EL (cell line): Measurements from ENCODE around the gene ACSF2.
A peak's percentile ranks its signal among the peaks of the same experiment; 100 is the strongest.
"Not testable (repeated sequence)": the region's sequence is repeated elsewhere in the genome, so short reads cannot be mapped to it uniquely, and the experiment has no call there.

Source experiments
- DNase-seq: peaks from one replicate; pipeline ENCODE4 v3.0.0-alpha.2; 2016

The ACSF2 gene

DNA sequence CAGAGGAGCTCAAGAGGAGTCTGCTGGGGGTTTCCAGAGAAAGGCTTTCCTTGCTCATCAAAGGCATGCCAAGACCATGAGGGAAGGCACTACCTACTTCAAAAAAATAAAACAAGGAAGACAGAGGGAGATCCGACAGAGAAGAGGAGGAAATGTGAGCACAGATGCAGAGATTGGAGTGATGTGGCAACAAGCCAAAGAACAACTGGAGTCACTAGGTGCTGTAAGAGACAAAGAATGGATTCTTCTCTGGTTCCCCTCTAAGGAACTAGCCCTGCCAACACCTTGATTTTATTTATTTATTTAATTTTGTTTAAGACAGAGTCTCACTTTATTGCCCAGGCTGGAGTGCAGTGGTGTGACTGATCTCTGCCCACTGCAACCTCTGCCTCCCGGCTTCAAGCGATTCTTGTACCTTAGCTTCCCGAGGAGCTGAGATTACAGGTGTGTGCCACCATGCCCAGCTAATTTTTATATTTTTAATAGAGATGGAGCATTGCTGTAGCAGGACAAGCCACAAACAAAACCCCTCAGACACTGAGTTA, 13.8 kb upstream of the ACSF2 start:
- DNase-seq, result no peak

GRCh38 chr17:50414808-50415207, 11.2 kb upstream of the ACSF2 start:
- DNase-seq, result peak; percentile 27

- DNase-seq, result not testable (repeated sequence)
Measured at GRCh38 chr17:50419577-50419976, 6.4 kb upstream of the ACSF2 start.

DNA sequence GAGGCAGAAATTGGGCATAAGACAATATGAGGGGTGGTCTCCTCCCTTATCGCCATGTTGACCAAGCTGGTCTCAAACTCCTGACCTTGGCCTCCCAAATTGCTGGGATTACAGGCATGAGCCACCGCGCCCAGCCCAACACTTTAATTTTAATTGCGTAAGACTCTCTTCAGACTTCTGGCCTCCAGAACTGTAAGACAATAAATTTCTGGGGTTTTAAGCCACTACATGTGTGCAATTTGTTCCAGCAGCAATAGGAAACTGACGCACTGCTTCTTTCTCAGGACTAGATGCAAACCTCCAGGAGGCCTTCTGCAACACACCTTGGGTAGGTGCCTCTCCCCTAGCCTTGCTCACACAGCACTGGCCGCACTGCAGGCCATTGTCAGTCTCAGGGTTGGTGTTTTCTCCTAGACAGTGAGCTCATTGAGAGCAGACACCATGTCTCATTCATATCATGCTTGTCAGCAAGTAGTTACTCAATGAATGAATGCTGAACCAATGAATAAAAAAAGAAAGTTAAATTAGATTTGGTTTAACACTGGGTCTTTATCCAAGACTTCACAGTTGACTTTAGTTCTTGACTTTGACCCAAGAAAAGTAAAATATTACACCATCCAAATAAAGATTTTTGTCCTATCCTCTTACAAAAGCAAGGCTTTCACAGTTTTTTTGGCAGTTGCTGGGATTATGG, 5.5 kb upstream of the ACSF2 start:
- no peak for DNase-seq

GRCh38 chr17:50421308-50422051, 4.5 kb upstream of the ACSF2 start:
- DNase-seq, result peak; percentile 24

GRCh38 chr17:50422738-50423137, 3.3 kb upstream of the ACSF2 start:
- DNase-seq, result no peak

GRCh38 chr17:50423553-50424159, 2.4 kb upstream of the ACSF2 start:
- peak; percentile 99 for DNase-seq

GRCh38 chr17:50424246-50424995, 1.6 kb upstream of the ACSF2 start:
- no peak for DNase-seq

DNA sequence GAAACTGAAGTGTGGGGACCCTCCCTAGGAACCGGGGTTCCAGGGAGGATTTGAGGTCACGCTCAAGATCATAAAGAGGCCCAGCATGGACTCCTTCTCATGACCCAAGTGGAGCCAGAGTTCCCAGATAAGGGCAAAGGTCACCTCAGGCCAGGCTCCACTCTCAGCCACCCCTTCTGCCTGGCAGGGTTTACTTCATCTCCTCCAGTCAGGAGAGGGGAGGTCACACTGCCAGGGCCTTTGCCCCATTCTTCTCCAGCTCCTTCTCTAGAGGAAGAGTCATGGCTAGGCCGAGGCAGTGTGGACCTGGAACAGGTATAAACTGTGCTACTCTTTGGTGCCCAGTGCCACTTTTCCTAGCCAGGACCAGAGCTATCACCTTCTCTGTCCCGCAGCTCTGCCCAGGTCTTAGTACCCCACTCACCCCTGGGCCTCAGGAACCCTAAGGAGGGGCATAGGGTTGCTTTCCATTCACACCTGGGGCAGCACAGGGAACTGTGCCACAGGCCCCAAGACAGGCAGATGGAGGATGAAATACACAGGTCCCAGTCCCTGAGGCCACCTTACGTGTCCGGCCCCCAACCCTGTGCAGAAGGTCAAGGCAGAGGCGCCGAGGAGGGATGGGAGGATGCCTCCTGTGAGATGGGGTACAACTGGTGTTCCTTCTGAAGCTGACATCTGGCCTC, 879 bp upstream of the ACSF2 start:
- DNase-seq, result no peak

- DNase-seq, result no peak
Measured at GRCh38 chr17:50426472-50426782, 409 bp downstream of the ACSF2 start.

GRCh38 chr17:50426814-50427787, 1.1 kb downstream of the ACSF2 start:
- peak; percentile 51 for DNase-seq

GRCh38 chr17:50428126-50428525, 2.1 kb downstream of the ACSF2 start:
- not testable (repeated sequence) for DNase-seq

DNA sequence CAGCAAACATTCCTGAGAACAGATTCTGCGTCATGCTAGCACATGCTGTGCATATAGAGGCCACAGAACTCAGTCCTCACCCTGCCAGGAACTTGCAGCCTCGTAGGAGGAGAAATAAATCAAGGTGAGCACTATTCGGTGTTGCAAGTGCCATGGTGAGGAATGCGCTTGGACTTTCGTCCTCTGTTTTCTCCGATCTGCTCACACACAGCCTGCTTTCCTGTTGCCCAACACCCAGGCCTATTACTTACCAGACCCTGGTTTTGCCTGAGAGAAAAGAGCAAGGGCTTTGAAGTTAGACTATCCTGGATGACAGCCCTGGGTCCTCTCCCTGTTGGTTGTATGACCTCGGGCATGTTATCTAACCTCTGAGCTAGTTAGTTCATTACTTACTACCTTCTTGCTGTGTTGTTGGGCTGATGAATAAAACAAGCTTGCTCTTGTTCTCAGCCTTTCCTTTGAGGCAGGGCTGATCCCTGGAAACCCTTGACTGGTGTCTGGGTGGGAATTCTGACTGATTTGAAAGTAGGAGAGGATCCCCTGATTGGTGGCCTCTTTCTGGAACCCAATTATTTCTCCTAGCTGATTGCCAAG, 2.9 kb downstream of the ACSF2 start:
- DNase-seq, result no peak

DNA sequence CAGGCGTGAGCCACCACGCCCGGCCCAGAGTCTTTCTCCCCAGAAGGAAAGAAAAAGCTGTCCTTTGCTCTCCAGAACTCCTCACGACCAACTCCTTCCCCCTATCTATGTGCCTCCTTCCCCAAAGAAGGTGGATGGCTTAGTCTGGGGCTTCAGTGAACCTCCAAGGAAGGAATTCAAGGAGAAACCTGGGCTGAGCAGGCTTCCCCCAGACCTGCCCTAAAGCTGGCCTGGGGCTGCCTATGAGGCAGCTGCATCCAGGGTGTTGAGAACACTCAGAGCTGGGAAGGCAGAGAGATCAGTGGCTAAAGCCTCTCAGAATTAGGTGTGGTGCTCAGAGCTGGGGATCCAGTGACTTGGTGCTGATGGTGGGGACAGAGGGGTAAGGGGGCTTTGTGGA, 3.8 kb downstream of the ACSF2 start:
- DNase-seq, result no peak

DNA sequence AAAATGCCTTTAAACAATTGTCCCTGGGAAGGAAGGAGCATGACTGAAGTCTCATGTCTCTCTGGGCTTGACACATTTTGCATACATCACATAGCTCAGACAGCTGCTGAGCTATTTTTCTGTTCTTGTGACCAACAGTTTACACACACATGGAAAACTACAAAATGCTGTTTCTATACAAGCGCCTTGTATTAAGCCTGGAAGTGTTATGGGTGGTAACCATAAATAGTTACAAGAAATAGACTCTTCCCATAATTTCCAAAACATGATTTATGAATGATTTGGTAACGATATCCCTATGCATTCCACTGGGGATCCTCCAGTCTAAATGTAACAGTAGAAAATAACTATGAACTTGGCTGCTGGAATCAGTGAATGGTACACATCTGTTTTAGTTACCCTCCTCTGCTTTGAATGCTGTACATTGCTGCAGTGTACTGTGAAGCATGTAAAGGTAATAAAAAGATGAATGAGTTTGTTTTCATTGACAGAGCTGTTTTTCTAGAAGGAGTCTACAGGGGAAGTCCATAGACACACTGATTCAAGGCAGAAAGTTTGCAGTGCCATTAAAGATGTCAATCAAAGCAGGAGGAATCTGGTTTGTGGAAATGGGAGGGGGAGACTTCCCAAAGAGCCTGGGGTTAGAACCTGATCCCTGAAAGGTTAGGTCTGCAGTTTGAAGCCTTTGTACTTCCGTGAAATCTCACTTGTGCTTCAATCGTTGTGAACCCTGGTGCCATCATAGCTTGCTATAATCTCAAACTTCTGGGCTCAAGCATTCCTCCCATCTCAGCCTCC, 5.0 kb downstream of the ACSF2 start:
- DNase-seq, result no peak

- no peak for DNase-seq
Measured at GRCh38 chr17:50432125-50432762, 6.2 kb downstream of the ACSF2 start.

DNA sequence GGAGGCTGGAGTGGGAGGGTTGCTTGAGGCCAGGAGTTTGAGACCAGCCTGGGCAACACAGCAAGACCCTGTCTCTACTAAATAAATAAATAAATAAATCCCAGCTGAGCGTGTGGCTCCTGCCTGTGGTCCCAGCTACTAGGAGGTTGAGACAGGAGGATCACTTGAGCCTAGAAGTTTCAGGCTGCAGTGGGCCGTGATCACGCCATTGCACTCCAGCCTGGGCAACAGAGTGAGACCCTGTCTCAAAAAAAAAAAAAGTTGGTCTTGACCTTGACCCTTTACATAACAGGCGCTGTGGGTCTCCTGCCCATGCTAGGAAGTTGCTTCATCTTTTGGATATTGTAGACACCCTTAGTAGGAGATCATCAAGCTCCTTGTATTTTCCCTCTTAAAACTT, 11.4 kb downstream of the ACSF2 start:
- no peak for DNase-seq

- DNase-seq, result no peak
Measured at GRCh38 chr17:50439008-50439407, 13.0 kb downstream of the ACSF2 start.

GRCh38 chr17:50440172-50440837, 14.3 kb downstream of the ACSF2 start:
- no peak for DNase-seq
